ENCODE results near the gene FARS2.
"Not testable (repeated sequence)": the region's sequence is repeated elsewhere in the genome, so short reads cannot be mapped to it uniquely, and the experiment has no call there.

Gene FARS2

DNA sequence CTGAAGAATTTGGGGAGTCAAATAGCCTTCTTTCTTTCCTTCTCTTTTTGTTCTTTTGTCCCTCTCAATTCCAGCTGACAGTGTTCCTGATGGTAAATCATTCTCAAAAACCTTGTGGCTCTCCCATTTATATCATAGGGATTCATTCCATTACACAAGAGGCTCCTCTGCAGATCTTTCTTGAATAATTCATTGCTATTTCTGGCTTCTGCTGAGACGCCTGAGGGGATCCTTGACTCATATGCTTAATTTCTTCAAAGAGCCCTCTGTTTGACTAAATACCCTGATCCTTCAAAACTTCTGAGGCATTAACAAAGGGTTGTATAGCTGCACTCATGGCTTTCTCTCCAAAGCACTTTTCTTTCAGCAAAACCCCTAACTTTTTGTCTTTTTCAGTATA lies 289.3 kb downstream of the FARS2 start:
- no peak for DNase-seq

DNA sequence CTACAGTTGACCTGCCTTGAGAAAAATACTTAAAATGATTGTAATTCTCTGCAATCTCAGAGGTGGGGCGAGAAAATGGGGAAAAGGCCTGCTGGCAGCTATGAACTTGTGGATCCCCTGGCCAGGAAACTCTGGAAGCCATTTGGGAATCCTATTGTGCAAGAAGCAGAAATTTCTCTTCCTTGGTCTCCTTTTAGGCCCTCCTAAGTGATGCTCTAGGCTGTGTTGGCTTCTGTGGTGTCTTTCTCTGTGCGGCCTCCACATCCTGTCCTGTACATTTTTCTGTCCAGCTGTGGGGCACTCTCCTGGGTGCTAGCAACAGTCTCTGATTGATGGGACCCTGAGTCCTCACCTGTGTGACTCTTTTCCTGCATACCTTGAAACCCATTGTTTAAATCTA lies 290.9 kb downstream of the FARS2 start:
- no peak for DNase-seq

DNA sequence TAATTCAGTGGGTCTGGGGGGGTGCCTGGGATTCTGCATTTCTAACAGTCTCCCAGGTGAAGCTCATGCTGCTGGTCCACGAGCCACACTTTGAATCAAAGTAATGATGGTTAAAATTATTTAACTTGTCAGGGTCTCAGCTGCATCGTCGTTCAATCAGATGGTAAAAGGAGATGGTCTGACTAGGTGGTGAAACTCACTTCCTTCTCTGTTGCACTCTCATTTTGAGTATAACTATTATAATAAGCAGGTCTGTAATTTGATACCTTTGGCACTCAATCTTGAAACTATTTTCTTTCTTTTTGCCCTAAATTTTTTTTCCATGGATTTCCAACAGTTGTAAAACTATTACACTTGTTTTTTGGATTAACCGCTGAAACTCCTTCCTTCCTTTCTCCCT lies 292.5 kb downstream of the FARS2 start:
- DNase-seq, result no peak

DNA sequence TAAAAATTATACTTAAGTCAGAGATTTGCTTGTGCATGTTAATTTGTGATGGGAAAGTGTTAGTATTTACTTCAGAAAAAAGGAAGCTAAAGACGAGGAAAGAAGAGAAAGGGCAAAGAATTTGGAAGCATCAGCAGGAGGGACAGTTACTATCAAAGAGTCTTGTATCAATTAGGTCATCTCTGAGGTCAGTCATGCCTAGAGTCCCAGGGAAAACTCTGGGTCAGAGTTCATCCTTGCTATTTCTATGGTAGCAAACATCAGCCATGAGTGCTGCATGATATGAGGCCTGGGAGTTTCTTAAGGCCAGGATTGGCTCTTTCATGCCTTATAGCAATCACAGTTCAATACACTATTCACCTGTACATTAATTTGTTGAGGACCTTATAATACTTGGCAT lies 292.9 kb downstream of the FARS2 start:
- DNase-seq, result no peak

DNA sequence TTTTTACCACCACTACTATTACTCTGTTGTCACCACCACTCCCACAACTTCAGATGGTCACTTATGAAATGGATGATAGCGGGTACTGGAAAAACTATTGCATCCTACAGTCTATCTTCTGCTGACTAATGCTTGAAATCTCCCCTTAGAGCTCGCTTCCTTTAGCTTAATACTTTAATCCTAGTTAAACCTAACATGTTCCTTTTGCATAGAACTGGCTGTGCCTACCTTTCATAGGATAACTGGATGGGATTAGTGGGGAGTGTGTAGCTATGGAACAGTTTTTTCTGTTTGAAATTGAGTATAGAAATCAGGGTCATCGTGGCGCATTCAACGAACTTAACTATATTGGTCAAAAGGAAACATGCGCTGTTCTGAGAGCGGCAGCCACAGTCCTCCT lies 294.7 kb downstream of the FARS2 start:
- DNase-seq, result no peak

DNA sequence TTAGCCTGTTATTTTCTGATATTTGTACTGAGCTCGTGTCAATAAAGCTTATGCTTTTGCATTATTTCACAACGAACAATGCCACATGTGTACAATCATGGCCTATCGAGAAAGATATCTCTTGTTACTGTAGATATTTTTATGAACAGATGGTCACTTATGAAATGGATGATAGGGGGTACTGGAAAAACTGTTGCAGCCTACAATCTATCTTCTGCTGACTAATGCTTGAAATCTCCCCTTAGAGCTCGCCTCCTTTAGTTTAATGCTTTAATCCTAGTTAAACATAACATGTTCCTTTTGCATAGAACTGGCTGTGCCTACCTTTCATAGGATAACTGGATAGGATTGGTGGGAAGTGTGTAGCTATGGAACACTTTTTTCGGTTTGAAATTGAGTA lies 296.2 kb downstream of the FARS2 start:
- DNase-seq, result no peak

DNA sequence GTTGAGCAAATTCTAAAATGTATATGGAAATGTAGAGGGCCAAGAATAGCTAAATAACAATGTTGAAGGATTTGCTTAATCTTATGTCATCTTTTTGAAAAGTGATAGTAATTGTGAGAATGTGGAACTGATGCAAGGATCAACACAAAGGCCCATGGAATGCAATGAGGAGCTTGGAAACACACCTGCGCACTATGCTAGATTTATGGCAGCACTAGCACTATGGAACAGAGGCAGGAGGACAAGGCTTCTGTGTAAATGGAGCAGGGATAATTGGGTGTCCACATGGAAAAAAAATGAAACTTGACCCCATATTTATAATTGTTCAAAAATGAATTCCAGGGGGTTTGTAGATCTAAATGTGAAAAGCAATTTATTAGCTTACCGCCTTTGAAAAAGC lies 298.3 kb downstream of the FARS2 start:
- no peak for DNase-seq

DNA sequence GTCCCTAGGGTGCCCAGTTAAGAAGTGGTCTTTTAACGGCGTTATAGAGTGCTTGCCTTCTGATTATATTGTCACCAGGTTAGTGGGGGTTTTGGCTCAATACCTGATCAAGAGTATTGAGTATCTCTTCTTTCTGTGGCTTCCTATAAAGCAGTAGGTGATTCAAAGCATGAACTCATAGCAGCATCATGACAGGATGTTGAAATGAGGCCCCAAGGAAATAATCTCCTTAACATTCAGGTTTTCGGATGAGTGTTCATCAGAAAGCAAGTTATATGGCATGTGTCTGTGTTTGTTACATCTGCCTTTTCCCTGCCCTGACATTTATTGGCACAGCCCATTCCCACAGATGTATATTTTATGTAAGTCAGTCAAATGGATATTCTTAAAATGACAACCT lies 301.0 kb downstream of the FARS2 start:
- no peak for DNase-seq

DNA sequence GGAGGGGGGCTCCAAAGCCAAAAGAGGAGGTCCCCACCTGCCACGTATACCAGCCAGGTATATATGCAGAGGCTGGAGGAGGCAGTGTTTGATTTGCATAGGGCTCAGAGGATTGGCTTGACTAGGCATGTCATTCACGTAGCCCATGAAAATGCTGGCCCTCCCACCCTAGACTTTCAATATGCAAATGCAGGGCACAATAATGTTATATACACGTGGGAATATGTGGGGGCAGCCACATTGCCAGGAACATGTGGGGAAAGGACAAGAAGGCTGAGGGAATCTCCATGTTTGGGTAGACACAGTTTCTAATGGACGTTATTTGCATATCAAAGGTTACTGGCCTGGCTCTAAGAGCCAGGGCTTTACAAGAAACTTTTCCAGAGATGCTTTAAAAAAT lies 301.8 kb downstream of the FARS2 start:
- no peak for DNase-seq

DNA sequence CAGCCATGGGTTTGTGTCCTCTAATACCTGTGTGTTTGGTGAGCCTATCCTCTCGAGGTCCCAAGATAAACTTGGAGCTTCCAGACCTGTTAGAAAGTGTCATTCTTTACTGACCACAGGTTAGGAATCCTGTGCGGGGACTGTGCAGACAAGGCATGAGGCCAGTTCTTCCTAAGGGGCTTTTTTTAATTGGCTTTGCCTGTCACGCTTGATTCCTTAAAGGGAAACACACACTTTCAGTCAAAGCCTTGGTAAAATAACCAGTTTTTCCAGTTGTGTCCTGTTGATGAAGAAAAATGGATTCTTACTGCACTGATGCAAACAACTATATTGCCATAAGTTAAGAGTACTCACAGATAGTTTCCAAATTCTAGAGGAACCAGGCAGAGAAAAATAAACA lies 303.4 kb downstream of the FARS2 start:
- DNase-seq, result not testable (repeated sequence)

DNA sequence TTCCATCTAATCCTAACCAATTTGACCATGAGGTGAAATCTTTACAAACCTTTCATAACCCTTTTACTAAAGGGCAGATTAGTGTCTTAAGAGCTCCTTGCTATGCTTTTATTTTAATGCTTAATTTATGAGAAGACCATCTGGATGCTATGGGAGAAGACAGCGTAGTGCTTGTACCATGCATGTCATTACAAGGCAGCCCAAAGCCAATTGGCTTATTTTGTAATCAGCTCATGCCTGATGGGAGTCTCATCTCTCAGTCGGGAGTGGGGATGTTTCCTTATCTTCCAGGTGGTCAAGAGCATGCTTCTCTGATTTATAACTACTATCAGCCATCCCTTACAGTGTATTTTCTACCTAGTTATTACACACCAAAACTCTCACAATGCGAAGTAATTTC lies 304.7 kb downstream of the FARS2 start:
- DNase-seq, result no peak

DNA sequence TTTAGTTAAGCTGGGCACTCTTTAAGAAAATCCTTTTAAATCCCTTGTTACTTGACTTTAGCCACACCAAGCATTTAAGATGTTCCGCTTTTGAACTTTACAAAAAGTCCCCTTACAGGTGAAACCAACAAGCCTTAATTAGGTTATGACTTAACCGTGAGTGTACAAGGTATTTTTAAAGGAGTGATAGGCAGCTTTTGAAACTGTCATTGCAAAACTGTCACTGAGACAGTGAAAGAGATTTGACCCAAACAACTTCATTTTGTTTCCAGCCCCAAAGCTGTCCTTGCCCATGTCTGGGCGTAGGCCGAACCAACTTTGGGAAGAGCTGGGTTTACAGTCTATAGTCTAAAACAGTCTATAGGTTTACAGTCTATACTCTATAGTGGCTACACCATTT lies 305.4 kb downstream of the FARS2 start:
- DNase-seq, result no peak

DNA sequence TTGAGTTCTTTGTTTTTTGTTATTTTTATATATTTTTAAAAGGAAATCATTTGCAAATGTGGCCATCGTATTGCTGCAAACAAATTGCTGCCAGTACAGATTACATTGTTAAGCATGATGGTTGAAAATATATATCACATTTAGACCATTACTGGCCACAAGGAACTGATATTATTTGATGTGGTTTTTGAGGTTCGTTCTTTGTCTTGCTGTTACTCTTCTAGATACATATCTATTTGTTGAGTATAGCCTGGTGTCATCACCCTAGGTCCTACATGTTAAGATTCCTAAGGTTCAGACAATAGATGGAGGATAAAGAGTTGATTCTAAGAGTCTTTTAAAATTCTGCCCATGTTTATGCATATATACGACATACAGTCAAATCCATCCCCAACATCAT lies 306.0 kb downstream of the FARS2 start:
- DNase-seq, result no peak

DNA sequence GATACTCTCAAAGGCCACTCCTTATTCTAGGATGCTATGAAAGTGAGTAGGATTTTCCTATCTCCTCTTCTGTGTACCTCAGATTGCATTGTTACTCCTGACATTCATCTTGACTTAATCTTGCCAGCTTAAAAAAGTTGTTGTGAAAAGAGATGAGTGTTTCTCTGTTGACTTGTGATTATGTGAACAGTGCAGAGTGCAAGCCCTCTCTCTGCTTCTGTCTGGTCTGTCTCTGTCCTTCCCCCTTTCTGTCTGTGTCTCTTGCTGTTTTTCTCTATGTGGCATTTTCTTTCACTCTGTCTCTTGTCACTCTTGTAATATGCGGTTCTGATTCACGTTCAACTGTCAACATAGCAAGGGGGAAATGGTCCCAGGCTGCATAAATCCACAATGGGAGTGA lies 306.6 kb downstream of the FARS2 start:
- no peak for DNase-seq

DNA sequence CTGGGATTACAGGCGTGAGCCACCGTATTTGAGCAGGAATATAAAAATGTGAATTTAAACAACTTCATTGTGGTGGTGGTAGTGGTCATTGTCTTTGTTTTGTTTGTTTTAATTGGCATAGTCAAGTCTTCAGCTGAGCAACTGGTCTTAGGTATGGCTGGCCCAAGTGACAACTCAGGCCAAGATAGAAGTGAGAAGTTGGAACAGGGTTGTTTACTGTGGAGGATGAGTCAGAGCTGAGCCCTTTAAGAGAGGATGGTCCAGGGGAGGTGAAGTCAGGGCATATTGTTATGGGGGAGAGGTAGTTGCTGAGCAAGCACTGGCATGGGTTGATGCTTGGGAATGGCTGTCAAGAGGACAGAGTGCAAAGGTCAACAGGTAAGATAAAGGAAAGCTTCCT lies 308.2 kb downstream of the FARS2 start:
- no peak for DNase-seq

DNA sequence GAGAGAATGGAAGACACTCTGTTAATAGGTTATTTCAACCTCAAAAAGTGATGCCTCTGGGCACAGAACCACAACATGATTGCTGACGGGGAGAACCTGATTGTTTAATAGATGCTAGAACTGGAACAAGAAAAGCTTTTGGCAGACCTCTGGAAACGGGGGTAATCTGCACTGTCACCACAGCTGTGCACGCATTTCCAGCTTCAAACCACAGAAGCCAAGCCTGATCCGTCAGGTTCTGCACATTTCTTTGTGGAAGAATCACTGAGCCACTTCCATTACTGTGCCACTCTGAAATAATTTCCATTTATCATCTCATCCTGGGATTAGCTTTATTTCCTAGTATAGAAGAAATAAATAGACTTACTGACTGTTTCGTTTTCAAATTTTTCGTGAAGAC lies 309.3 kb downstream of the FARS2 start:
- DNase-seq, result no peak

DNA sequence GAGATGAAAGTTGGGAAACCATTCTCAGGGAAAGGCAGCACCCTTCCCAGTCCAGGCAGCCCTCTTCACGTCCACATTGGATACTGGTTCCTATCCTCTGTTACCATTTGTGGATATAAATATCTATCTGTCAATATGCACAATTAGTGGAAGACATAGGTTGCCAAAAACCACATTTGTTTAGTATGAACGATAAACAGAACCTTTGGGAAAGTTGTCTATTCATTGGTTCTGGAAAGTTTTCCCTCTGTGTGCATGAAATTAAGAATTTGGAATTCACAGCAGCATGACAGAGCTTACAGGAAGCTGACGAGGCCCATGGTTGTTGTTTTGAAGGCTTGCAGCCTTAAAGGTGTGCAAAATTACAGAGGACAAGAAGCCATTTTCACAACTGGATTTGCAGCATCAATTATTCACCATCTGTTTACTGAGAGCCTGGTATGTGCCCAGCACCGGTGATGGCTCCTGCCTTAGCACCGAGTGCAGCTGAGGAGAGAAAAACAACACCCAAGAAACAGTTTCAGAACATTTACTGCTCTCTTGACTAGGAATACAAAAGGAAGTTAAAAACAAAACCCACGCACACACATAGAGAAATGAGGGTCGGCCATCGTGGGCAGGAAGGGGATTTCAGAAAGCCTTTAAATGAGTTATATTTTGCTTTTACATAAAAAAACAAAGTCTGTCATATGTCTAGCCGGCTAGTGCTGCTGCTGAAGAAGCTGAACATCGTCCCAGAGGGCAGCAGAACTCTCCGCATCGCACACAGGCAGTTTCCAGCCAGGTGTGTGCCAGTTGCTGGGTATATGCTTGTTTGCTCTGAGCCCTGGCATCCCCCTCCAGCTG lies 319.6 kb downstream of the FARS2 start:
- DNase-seq, result no peak

DNA sequence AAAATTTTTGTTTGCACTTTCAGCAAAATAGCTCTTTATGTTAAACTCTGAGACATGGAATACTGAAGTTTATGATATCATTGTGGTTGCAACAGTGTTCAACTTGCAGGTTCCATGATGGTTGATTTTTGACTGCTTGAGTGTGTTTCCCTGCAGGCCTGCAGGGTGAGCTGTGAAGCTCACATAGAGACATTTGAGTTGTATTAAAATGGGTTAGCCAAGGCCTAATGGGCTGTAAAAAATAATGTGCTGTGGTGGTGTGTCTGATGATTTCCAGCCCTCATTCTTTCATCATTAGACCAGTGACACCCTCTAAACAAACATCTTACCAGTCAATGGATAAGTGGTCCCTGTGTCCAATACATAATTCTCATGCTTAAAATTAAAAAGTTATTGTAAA lies 321.4 kb downstream of the FARS2 start:
- no peak for DNase-seq

DNA sequence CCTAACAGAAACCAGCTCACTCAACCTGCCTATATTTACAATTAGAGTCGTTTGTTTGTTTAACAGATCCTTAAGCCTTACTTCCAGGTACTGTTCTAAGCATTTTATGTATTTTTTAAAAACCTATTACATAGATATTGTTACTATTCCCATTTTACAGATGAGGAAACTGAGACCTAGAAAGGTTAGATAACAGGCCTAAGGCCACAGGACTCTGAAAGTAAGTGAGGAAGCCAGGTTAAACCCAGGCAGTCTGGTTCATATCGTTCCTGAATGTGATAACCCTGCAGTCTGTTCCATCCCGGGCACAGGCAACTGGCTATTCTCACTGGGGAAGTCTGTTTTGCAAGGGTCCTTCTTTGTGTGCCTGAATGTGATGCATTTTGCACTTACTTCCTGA lies 322.2 kb downstream of the FARS2 start:
- no peak for DNase-seq

DNA sequence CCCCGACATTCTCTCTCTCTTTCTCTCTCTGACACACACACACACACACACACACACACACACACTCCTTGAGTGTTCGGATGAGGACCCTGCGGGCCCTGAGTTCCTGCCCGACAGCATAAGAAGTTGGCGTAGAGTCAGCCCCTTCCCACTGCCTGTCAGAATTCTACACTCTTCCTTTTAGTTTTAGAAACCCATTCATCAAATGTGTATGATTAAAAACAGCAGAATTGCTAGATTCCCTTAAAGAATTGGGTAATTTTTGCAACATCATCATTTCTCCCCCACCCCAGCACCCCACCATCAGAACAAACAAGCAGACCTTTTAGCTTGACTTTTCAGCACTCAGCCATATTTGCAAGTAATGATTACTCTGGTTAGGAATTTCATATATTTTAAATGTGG lies 322.8 kb downstream of the FARS2 start:
- DNase-seq, result peak; percentile 59

DNA sequence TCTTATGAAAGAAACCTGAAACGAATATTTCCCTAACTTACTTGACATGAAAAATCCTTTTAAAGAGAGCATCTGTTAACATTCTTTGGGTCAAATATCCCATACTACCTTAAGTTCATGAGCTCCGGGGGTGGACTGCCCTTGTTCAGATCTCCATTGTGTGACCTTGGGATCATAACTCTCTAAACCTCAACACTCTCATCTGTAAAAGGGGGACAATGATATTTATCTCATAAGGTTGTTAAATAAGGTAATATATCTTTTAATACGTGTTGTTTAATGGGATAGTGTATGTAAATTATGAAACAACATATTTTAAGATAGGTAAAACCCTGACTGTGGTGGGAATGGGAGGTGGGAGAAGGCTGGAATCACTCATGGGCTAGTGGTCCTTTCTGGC lies 326.3 kb downstream of the FARS2 start:
- no peak for DNase-seq

DNA sequence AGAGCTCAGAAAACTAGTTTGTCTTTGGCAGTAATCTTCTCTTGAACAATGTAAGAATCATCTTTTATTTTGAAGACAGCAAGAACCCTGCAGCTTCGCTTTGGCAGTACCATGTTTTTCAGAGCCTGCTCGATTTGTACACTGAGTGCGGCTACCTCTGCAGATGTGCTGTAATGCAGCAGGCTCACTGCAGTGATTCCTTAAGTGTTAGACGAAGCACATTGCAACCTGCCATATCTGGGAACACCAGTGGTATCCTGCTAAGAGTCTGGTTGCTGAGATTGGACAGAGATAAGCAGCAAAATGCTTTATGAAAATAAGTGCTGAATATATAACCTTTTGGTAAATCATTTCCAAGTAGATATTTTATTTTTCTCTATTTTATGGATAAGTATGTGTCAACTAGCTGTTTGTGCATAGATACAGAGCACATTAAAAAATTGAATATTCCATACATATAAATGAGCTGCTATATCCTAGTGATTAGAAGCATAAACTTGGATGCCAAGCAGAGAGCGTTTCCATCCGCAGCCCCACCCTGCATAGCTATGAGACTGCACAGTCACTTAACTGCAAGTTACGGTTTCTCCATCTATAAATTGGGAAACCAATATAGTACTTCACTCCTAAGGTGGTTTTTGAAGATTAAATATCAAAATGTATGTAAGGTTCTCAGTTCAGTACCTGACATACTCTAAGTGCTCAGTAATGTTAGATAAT lies 328.3 kb downstream of the FARS2 start:
- no peak for DNase-seq

DNA sequence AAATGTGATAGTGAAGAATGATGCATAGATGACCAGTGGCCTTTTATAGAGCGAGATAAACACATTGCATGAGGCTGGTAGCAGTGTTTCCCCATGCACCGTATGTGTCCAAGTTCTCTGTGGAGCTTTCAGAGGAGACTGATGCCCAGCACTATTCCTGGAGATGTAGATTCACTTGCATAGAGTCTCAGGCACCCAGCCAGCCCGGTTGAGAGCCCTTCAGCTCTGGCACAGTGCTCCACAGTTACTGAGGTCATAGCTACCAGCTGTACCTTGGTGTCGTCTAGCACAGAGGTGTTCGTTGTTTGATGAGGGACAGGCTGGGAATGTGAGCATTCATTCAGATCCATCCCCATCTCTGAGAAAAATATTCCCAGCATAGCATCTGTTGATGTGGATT lies 328.9 kb downstream of the FARS2 start:
- DNase-seq, result no peak

DNA sequence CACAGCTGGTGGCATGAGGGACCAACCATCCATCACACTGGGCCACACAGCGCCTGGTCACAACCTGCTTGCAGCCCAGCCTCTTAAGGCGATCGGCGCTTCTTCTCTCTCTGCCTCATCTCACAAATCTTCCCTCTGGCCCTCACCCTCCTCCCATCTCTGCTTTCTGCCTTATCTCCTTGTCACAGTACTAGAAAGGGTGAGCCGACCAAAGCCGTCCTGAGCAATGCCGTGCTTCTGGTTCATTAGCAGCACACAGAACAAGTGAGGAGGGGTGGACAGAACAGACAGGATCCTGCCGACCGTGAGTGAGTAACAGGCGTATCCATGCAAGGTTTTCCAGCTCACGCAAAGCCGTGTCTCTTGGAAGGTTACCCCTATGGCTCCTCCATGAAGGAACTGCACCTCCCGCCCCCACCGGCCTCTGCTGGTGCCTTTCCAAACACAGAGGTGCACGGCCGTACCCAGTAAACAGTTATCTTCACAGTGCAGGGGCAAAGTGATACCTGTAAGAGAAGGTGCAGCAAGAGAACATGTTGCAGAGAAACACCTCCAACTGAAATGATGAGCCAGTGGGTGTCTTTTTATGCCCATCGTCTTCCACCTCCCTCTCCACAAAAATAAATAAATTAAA lies 331.7 kb downstream of the FARS2 start:
- no peak for DNase-seq
